ENCODE data around the gene KRT73.

- TF ChIP-seq CTCF (IDR thresholded peaks at IDR 0.05; ENCODE audit: poor library complexity) (no peak), EZH2phosphoT487 (IDR thresholded peaks at IDR 0.05; ENCODE audit: low read depth, severe bottlenecking, unreplicated experiment) (no peak)
These were observed 18.4 kb upstream of the KRT73 start for GRCh38 chr12:52636592-52637258.
